Hematopoietic multipotent progenitor cell treated with erythropoietin and hydrocortisone succinate and interleukin-3 and kit ligand, for 8 days (in vitro differentiated cells): ENCODE results near the gene FIGNL1.
"Not testable (repeated sequence)": the region's sequence is repeated elsewhere in the genome, so short reads cannot be mapped to it uniquely, and the experiment has no call there.

Experiments used
- DNase-seq: peaks from one replicate; pipeline ENCODE4 v3.0.0-alpha.2; 2015

Gene FIGNL1

DNA sequence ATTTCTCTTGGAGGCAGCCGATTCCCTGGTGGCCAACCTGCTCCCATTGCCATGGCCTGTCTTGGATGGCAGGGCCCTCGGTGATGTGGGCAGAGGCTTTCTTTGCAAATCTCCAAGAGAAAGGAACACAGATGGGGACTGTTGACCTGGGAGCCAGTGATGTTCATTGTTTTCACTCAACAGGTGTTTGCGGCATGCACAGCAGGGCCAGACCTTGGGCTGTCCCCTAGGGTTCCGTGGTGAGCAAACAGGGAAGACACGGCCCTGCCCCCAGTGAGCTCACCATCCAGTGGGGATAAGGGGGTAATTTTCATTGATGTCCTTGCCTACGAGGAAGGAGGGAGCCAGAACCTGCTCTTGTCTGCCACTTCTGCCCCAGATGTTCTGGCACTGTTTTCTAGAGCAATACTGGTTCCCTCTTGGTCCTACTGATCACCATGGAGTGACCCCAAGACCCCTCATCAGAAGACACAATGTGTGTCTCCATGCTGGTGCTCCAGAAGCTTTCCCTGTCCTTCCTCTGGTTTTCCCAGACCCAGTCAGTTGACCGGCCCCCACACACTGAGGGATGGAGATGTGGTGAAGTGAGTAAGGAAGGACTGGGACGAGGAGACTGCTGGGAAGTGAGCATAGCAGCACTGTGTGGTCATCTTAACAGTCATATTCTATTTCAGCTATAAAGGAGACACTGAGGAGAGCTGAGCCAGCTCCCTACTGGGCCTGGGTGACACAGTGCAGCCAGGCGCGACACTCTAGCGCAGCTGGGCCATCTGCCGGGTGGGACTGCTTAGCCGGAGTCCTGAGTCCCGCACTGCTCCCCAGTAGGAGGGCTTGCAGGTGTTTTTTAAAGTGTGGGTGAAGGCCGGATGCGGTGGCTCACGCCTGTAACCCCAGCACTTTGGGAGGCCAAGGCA, 20.4 kb upstream of the FIGNL1 start:
- DNase-seq: no peak

DNA sequence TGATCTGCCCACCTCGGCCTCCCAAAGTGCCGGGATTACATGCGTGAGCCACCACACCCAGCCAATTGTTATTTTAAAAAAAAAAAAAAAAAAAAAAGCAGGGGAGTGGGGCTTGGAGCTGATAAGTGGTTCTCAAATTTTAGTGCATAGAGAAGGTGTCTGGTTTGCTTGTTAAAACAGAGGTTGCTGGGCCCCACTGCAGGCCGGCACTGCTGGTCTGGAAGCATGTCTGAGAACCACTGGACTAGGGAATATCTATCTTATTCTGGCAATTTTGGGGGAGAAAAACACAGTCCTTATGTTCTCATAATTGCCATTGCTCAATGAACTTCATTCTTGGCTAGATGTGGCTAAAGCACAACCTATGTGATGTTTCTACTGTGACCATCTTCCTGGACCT, 19.0 kb upstream of the FIGNL1 start:
- DNase-seq: no peak

DNA sequence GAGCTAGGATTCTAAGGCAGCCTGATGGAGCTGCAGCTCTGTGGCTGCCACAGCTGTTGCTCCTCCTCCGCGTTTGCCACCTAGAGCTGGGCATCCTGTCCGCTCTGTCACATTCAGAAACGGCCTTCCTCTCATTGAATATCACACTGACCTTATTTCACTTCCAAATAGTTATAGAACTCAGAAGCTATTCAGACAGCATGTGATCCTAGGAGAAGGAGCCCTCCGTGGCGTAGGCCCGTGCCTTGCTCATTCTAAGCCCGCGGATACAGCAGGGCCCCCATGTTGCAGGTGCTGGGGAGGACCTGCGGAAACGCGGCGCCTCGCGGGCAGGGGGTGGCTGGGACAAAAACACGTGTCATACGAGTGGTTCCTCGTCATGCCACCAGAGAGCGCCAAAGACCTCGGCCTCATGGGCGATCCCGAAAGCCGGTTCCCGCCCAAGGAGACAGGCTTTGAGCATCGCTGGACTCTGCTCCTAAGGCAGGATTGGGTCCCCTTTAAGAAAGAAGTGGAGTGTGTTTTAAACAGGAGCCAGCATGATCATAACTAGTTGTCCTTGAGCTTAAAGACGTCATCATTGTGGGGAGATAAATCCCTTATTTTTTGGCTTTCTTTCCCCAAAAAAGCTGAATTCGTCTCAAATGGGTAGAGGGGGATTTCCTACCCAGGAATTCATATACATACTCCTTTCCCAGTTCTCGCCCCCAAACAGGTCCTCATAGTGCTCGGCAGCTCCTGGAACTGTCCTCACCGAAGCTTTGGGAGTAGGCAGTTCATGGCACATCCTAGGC, 17.9 kb upstream of the FIGNL1 start:
- peak; percentile 78 for DNase-seq

DNA sequence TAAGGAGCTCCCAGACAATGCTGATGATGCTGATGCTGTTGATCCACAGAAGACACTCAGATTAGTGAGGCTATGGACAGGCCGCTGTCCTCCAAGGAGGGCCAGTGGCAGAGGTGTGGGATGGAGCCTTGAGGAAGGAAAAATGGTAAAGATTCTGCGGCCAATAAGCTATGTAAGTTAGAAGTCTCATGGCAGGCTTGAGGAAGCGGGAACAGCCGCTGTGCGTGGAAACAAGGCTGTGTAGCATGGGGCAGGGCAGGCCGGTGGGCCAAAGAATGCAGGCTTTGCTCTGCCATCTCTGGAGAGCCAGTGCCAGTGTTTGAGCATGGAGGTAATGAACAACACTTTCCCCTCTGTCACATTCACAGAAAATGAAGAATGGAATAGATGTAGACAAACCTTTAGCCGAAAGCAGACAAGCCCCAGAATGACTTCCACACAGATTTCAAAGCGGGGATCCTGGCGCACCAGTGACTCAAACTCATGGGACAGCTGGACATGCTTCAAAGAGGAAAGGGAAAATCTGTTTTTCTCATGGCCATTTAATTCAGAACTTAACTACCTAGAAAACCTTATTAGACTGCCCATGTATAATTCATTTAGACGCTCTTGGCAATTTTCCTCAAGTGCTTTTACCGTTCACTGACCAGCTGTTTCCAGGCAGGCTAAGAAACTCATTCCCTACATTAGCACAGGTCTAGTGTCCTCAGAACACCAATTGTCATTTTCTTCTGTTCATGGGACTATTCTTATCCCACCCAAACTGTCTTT, 16.9 kb upstream of the FIGNL1 start:
- DNase-seq: no peak

DNA sequence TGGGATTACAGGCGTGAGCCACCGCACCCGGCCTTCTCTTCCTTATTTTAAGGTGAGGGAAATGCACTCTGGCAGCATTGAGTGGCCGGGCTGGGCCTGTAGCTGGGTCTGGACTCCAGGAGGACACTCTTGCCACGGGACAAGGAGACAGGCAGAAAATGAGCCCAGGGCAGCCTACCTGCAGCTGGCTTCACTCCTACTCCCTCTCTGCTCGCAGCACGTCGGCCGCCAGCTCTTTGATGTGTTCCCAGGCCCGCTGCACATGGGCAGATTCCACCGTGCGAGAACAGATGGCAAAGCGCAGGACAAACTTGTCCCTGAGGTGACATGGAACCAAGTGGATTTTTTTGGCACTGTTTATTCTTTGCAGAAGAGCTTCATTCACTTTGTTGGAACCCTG, 12.9 kb upstream of the FIGNL1 start:
- no peak for DNase-seq

DNA sequence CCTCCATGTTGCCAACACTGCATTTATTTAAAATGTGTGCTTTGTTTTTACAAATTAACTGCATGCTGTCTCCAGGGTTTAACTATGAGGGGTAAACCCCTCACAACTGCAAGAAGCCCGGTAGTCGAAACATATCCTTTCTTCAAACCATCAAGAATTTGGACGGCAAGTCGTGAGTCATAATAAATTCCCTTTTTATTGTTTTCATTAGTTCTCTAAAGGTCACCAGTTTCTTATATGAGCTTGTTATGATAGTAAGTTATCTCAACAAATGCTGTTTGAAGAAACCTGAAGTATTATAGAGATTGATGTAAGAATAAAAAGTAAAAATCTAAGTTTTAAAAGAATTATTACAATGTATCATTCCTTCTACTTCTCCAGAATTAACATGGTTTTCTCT, 12.2 kb upstream of the FIGNL1 start:
- no peak for DNase-seq

DNA sequence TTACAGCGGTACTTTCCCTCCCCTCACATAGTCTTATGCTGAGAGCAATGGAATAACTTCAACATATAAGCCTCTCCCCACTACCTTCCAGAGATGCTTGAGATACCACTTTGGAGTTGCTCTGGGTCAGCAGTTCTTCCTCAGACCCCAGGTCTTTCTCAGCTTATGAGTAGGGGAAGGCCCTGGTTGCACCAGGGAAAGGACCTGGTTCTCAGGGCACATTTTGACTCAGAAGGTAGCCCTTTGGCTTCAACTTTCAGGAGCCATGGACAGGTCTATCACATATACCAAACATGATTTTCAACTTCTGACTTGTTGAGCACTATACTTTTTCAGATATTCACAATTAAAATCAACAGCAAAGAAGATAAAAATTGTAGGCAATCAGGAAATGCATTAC, 11.5 kb upstream of the FIGNL1 start:
- DNase-seq: no peak

DNA sequence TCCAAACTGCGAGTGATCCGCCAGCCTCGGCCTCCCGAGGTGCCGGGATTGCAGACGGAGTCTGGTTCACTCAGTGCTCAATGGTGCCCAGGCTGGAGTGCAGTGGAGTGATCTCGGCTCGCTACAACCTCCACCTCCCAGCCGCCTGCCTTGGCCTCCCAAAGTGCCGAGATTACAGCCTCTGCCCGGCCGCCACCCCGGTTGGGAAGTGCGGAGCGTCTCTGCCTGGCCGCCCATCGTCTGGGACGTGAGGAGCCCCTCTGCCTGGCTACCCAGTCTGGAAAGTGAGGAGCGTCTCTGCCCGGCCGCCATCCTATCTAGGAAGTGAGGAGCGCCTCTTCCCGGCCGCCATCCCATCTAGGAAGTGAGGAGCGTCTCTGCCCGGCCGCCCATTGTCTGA, 9.0 kb upstream of the FIGNL1 start:
- DNase-seq: not testable (repeated sequence)

DNA sequence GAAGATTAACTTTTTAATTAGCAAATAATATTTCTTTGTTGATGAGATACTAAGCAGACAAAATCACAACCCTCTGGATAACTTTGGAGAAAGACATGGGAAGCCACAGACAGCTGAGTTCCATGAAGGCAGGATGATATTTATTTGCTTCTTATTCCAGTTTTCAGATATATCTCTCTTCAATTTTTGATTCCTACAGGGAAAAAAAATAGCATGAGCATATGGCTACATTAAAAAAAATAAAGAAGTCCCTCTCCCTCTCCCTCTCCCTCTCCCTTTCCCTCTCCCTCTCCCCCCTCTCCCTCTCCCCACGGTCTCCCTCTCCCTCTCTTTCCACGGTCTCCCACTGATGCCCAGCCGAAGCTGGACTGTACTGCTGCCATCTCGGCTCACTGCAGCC, 8.5 kb upstream of the FIGNL1 start:
- not testable (repeated sequence) for DNase-seq

DNA sequence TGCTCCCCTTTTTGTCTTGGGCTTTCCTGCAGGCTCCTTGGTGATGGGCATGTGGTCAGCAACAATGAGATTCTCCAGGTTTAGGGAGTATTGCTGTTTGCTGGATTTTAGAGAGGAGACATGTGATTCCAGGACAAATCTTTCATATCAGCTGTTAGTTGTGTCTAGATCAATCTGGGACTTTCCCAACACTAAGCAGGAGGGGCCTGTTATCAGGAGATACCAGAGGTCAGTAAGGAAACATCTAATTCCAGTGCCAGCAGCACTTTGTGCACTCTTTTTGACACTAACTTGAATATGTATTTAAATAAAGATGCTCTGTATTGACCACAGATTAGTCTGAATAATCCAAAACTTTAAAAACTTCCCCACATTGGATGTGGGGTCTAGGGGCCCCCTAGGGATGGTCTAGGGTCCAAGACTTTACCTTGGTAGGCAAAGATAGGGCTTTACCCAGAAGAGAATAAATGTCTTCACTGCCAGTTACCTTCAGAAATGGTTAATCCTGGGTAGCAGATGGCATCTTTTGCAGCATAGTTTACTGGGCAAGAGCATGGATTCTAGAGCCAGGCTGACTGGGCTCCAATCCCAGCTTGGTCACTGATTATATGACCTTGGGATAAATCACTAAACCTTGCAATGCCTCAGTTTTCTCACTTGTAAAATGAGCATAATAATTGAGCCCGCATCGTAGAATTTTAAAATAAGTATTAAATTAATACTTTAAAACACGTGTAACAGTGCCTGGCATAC, 6.4 kb upstream of the FIGNL1 start:
- peak; percentile 31 for DNase-seq

DNA sequence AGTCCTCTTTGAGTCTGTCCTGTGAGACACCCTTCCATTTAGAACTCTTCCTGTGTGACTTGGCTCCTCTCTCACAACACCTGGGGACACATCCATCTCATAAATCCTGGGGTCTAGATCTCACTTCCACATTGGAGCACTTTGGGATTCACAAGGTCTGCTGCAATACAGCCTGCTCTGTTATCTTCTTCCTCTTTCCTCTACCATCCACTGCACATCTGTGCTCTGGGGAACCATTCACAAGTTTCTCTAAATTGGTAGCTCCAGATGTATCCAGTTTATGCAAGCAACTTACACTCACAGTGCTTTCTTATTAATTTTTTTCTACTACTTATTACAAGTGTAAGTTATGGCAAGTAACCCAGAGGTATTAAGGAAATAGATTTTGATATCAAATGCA, 5.5 kb upstream of the FIGNL1 start:
- no peak for DNase-seq

DNA sequence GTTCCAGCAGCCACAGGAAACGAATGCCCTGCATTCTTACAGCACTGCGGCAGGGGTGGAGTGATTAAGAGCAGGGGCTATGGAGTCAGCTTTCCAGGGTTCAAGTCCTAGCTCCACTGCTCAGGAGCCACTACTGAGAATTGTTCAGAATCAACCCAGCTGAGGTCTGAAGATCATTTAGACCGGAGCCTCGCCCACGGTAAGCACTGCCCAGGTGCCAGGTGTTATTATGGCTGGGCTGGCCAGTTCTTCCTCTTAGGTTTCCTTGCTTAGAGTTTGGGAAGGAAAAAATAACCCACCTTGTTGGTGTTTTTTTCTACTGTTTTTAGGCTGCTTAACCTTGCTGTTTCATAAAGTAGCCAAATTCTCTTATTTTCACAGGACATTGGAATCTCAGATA, 4.8 kb upstream of the FIGNL1 start:
- no peak for DNase-seq

DNA sequence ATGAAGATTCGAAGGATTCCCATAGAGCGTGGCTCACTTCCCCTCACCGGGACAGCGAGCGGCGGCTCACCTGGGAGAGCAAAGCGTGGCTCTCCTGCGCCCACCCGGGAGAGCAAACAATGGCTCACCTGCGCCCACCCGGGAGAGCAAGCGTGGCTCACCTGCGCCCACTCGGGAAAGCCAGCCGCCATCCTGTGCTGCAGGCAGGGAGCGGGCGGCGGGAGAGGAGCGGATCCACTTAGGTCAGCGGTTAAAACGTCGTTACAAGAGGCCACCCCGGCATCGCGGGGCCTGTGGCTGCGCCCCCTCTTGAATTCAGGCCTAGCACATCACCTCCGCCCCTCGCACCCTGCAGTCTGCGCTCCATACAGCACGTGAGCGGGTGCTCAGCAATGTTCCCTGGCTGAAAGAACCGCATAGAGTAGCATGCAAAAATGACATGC, 461 bp upstream of the FIGNL1 start:
- peak; percentile 31 for DNase-seq

DNA sequence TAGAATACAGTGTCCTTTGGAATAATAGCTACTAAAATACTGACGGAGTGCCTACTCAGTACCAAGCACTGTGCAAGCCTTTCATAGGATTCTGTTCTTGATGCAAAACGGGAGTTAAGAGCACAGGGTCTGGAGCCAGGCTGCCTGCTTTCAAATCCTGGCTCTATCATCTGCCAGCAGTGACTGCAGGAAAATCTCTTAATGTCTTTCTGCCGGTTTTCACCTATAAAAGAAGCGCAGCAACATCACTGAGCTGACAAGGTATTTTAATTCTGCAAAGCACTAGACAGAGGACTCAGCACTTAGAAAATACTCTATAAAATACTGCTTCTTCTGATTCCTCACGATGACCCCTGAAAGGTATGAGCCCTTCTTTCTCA, 659 bp downstream of the FIGNL1 start:
- peak; percentile 15 for DNase-seq

DNA sequence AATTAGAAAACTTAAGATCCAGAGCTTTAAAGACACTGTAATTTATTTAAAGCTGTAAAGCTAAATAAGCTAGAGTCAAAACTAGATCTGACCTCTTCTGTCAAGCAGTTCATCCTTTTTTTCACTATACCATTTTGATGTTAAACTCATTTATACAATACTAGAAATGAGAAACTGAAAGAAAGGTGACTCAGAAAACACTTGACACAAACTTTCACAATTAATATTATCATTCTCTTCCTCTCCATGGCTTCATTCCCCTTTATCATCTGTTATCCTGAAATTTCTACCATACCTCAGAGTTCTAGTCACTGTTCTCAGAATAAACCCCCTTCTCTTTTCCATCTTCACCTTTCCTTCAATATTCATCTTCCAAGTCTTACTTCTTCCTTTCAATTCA, 1.3 kb downstream of the FIGNL1 start:
- DNase-seq: no peak

DNA sequence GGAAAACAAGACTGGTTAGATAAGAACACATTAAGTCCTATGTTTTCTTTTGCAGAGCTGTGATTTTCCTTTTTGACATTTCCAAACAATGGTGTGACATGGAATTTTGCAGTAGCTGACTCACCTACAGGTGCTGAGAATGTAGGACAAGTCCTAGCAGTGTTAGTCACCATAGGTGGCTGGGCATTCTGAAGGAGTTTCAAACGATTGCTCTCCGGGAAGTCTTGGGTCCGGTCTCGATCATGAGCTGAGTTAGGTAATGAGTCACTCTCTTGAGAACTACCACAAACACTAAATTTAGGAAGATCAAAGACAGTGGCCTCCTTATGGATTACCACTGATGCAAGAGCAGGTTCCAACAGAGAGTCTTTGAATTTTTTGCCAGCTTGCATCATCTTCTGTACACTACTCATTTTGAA, 3.6 kb downstream of the FIGNL1 start:
- DNase-seq: no peak

DNA sequence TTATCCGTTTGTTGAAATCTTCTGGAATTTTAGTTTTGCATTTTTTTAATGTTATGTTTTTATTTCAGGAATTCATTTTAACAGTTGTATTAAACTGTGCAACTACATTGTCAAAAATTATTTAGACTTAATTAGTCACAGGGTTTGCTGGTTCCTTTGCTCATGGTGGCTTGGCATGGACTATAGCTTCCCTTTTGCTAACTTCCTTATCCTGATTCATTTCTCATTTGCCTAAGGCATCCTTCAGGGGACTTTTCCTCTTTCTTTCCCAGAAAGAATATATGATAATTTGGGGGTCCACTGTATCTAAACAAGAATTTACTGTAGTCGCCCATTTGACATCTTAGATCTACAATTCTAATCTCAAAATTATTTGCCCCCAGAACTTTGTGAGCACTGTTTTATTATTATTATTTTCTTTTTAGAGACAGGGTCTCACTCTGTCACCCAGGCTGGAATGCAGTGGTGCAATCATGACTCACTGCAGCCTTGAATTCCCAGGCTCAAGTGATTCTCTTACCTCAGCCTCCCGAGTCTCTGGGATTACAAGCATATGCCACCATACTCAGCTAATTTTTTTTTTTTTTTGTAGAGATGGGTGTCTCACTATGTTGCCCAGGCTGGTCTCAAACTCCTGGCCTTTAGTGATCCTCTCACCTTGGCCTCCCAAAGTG, 13.9 kb downstream of the FIGNL1 start:
- DNase-seq: no peak

DNA sequence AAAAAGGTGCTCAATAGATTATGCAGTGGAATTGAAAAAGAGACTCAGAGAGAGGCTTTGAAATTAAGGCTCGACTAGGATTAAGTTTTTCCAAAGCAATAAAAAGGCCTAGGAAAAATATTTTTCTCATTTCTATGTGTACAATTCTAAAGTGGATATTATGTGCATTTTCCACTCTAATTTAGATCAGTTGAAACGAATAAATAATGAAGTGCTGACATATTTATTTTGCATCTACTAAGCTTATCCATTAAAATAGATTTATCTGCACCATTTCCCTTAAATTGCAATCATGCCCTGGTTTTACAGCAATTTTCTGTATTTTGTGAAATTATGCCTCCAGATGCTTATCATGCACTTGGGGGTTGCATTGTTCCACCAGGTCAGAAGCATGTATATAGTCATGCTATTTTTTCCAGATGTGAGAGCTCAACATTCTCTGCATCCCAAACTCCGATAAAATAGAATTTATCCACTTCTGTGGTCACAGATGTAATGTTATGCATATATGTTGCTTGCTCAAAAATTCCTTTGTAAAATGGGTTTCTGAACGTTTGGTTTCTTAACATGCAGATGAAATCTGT, 18.3 kb downstream of the FIGNL1 start:
- DNase-seq: no peak

DNA sequence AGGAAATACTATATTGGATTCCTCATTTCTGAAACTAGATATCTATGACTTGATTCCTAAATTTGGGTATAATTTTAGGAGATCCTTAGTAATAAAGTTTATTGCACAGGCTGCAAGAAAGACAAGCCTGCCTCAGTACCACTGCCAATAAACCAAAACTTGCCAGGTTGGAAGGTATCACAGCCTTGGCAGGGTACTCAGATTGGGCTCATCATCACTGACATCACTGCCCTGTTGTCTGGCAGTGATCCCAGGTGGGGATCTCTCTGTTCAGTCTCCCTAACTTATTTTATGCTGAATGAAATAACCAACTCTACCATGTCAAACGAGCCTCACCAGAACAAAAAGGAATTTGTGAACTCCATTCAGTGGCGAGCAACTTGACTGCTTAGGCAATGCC, 18.8 kb downstream of the FIGNL1 start:
- no peak for DNase-seq

DNA sequence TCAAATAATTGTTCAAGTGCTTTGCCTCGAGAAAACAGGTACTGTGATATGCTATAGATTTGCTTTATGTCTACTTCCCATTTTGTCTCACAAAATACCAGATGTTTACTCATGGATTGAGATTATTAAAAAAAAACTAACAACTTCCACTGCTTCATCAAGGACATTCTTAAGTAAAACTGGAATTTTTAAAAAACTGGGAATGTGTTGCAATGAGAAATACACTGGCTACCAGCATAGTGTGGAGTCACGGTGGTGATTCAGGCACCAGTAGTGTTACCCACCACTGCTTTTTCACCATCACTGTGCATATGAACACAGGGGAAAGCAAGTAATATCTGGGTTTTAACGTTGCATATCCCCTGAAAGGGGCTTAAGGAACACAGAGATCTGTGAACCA, 21.2 kb downstream of the FIGNL1 start:
- no peak for DNase-seq

DNA sequence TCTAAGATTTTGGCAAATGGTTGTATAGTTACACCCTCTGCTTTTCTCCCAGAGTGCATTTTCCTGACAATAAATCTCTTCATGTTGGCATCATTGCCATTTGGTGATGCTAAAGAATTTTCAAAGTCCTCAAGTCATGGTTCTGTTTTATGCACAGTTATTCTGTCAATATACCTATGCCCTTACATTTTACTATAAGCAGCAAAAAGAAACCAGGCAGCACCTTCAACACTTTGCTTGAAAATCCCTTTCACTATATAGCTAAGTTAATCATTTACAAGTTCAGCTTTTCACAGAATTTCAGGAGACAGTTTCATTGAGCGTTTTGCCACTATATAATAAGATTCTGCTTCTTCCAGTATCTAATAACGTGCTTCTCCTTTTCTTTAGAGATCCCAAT, 22.6 kb downstream of the FIGNL1 start:
- no peak for DNase-seq
